ENCODE data around the gene PRR5L.
A peak's percentile ranks its signal among the peaks of the same experiment; 100 is the strongest.

Gene PRR5L

DNA sequence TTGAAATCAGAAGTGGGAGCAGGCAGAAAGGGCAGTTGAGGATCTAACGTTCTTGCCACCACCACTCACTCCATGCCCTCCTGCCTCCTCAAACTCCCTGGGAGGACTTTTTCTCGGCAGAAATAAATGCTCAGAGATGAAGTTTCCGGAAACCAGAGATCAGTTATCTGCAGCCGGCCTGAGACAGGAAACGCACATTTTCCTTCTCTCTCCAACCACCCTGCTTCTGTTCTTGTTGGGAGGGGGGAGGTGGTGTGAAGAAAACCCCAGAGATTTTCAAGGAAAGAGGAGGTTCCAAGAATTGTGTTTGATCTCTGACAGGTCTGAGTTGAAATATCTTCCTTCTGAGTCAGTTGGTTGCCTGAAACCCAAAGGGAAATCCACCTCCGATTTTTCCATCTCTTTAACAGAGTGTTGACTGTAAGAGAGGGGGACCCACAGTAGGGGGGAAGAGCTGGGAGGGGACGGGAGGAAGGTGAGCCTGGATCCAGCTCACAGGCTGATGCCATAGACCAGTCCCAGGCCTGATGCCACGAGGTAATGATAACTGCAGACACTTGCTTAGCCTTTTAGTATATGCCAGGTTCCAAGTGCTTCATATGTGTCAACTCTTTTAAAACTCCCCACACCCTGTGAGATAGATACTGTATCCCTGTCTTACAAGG lies 113.2 kb downstream of the PRR5L start:
- no peak for TF ChIP-seq CTCF (IDR thresholded peaks at IDR 0.05; ENCODE audit: low read depth, low read length, missing control alignments)
- DNase-seq = peak; percentile 45
- Histone ChIP-seq H3K36me3 (replicated peaks) (peaks cover 16% of the 10 kb centered on the region), H3K4me3 (ENCODE audit: low read depth, low read length) (no peak overlapping the region), H3K27ac (peak overlapping the region; percentile 37), H3K27me3 (replicated peaks) (no peaks in the 10 kb centered on the region)
- in situ Hi-C loops (cut with HindIII; ENCODE audit: low pct_ligation_motif_present, low sequenced_read_pairs) = no loop called here

GRCh38 chr11:36411202-36411640 lies 115.1 kb downstream of the PRR5L start:
- no peak overlapping the region for H3K27ac ChIP-seq

DNA sequence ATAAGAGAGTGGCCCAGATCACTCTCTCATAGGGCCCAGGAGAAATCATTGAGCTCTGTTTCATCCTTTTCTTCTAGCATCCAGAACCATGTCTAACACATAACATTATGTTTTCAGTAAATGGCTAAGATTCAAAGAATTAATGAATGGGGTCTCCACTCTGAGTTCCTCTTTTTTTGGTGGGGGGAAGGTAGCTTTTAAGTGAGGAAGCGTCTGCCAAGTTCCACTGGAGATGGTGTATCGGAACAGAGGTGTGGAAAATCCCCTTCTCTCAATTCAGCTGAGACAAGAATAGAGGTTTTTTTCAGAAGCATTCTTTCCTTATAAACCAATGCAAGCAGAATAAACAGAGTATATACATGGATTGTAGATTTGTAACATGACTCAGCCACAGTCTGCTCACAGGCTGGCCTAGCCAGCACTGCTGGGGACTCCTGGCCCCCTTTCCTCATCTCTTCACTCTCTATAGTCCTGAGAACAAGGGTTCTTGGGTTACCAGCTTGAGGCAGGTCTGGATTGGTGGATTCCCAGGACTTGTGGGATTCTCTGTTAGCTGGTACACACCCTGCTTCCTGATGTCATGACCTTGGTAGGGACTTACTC lies 116.8 kb downstream of the PRR5L start:
- Histone ChIP-seq H3K4me3 (ENCODE audit: low read depth, low read length) (no peak overlapping the region), H3K27ac (peak overlapping the region; percentile 35), H3K36me3 (replicated peaks) (peaks cover 7% of the 10 kb centered on the region), H3K27me3 (replicated peaks) (no peaks in the 10 kb centered on the region)
- peak; percentile 58 for DNase-seq
- in situ Hi-C loops (cut with HindIII; ENCODE audit: low pct_ligation_motif_present, low sequenced_read_pairs) = no loop called here
- no peak for TF ChIP-seq CTCF (IDR thresholded peaks at IDR 0.05; ENCODE audit: low read depth, low read length, missing control alignments)

More at GRCh38 chr11:36411202-36411640, 115.1 kb downstream of the PRR5L start:
- peaks cover 16% of the 10 kb centered on the region for H3K36me3 ChIP-seq (replicated peaks)
- DNase-seq = no peak
- no peak overlapping the region for H3K4me3 ChIP-seq (ENCODE audit: low read depth, low read length)
- TF ChIP-seq CTCF (IDR thresholded peaks at IDR 0.05; ENCODE audit: low read depth, low read length, missing control alignments) = no peak
- in situ Hi-C loops (cut with HindIII; ENCODE audit: low pct_ligation_motif_present, low sequenced_read_pairs) = no loop called here
- H3K27me3 ChIP-seq (replicated peaks) = no peaks in the 10 kb centered on the region

DNA sequence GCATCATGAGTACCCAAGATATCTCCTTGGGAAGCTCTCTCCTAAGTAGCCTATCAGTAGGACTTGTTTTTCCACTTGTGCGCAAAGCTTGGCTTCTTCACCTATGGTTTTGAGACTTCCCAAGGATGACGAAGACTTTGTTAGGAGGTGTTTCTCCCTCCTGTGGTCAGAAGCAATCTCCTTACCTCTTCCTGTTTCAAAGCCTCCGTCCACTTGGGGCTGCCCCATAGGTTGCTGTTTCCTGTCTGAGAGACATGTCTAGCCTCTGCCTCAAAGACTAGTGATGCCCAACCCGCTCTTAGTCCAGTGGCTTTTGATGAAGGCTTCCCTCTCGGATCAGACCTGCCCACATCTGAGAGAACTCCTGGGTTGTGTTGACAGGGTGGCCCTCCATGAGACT lies 121.1 kb downstream of the PRR5L start:
- no peak for DNase-seq
- in situ Hi-C loops (cut with HindIII; ENCODE audit: low pct_ligation_motif_present, low sequenced_read_pairs) = no loop called here

GRCh38 chr11:36419791-36420424 lies 123.8 kb downstream of the PRR5L start:
- no peak for DNase-seq
- no peak for TF ChIP-seq CTCF (IDR thresholded peaks at IDR 0.05; ENCODE audit: low read depth, low read length, missing control alignments)
- no peaks in the 10 kb centered on the region for H3K27me3 ChIP-seq (replicated peaks)
- H3K36me3 ChIP-seq (replicated peaks) = peaks cover 12% of the 10 kb centered on the region
- no peak overlapping the region for H3K4me3 ChIP-seq (ENCODE audit: low read depth, low read length)
- H3K27ac ChIP-seq = peak overlapping the region; percentile 45
- in situ Hi-C loops (cut with HindIII; ENCODE audit: low pct_ligation_motif_present, low sequenced_read_pairs) = no loop called here

More for the DNA sequence above, 121.1 kb downstream of the PRR5L start:
- Histone ChIP-seq H3K36me3 (replicated peaks) (peaks cover 8% of the 10 kb centered on the region), H3K27ac (no peak overlapping the region), H3K4me3 (ENCODE audit: low read depth, low read length) (no peak overlapping the region), H3K27me3 (replicated peaks) (no peaks in the 10 kb centered on the region)
- no peak for TF ChIP-seq CTCF (IDR thresholded peaks at IDR 0.05; ENCODE audit: low read depth, low read length, missing control alignments)

All from brain microvascular endothelial cell (primary cell).